Measurements from ENCODE around the gene CELSR1.

The CELSR1 gene
- long read RNA-seq, partial matches to known transcripts = 1 of 6 reads
- long read RNA-seq, other reads (novel, unspliced or antisense) = 5 of 6 reads

- Histone ChIP-seq H3K27ac (replicated peaks) (no peak within 1 kb of the TSS), H3K27me3 (ENCODE audit: insufficient read depth, poor library complexity, severe bottlenecking) (peaks cover 19% of the 10 kb centered on the region), H3K4me3 (replicated peaks; ENCODE audit: insufficient read depth, low read length) (peak within 1 kb of the TSS; percentile 38)
- TF ChIP-seq CTCF (IDR thresholded peaks at IDR 0.05; ENCODE audit: insufficient read depth, low read length) = no peak
- TF ChIP-seq POLR2AphosphoS5 (IDR thresholded peaks at IDR 0.05; ENCODE audit: low read depth) = no peak
- no peak for TF ChIP-seq SPI1 (IDR thresholded peaks at IDR 0.05; ENCODE audit: borderline replicate concordance, low read depth)
- TF ChIP-seq, protein P1, sequence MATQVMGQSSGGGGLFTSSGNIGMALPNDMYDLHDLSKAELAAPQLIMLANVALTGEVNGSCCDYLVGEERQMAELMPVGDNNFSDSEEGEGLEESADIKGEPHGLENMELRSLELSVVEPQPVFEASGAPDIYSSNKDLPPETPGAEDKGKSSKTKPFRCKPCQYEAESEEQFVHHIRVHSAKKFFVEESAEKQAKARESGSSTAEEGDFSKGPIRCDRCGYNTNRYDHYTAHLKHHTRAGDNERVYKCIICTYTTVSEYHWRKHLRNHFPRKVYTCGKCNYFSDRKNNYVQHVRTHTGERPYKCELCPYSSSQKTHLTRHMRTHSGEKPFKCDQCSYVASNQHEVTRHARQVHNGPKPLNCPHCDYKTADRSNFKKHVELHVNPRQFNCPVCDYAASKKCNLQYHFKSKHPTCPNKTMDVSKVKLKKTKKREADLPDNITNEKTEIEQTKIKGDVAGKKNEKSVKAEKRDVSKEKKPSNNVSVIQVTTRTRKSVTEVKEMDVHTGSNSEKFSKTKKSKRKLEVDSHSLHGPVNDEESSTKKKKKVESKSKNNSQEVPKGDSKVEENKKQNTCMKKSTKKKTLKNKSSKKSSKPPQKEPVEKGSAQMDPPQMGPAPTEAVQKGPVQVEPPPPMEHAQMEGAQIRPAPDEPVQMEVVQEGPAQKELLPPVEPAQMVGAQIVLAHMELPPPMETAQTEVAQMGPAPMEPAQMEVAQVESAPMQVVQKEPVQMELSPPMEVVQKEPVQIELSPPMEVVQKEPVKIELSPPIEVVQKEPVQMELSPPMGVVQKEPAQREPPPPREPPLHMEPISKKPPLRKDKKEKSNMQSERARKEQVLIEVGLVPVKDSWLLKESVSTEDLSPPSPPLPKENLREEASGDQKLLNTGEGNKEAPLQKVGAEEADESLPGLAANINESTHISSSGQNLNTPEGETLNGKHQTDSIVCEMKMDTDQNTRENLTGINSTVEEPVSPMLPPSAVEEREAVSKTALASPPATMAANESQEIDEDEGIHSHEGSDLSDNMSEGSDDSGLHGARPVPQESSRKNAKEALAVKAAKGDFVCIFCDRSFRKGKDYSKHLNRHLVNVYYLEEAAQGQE (IDR thresholded peaks at IDR 0.05; ENCODE audit: insufficient replicate concordance, low read depth) = no peak
- no peak for TF ChIP-seq GABPA (IDR thresholded peaks at IDR 0.05; ENCODE audit: low read depth)
- DNase-seq (ENCODE audit: low read depth in 1 of 2, low spot score in 1 of 2) = peak in 1 of 2 experiments; percentile 21
Measured at GRCh38 chr22:46537225-46537945, at the start of gene CELSR1. CELSR1 (minus strand) TSS chr22:46537620; CDS start chr22:46537170, 450 bp downstream.

- no peak for DNase-seq (ENCODE audit: low read depth in 1 of 2, low spot score in 1 of 2)
- no peak overlapping the region for H3K27ac ChIP-seq (replicated peaks)
- no peaks in the 10 kb centered on the region for H3K27me3 ChIP-seq (ENCODE audit: insufficient read depth, poor library complexity, severe bottlenecking)
- TF ChIP-seq, protein P1 (IDR thresholded peaks at IDR 0.05; ENCODE audit: insufficient replicate concordance, low read depth) = no peak
- TF ChIP-seq GABPA (IDR thresholded peaks at IDR 0.05; ENCODE audit: low read depth) (no peak), SPI1 (IDR thresholded peaks at IDR 0.05; ENCODE audit: borderline replicate concordance, low read depth) (no peak), POLR2AphosphoS5 (IDR thresholded peaks at IDR 0.05; ENCODE audit: low read depth) (no peak), CTCF (IDR thresholded peaks at IDR 0.05; ENCODE audit: insufficient read depth, low read length) (no peak)
- H3K4me3 ChIP-seq (replicated peaks; ENCODE audit: insufficient read depth, low read length) = no peak overlapping the region
Measured at GRCh38 chr22:46587061-46587460, 49.6 kb upstream of the CELSR1 start.

DNA sequence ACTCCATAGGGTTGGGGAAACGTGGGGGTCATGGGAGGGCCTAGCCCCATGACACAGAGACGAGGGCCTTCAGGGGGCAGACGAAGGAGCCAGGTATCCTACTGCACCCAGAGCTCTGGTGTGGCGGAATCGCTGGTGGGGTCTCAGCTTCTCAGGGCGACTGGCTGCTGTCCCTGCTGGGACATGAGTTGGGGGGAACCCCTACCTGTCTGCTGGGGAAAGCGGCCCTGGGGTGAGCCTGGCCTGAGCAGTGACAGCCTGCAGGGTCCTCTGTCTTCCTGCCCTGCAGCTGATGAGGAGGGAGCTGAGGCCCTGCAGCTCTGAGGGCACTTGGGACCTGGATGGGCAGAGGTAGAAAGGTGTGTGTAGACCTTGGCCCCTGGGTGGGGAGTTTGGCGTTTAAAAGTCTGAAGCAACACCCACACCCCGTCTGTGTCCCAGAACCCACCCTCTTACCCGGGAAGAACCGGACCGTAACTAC is 49.2 kb upstream of the CELSR1 start:
- H3K27ac ChIP-seq (replicated peaks) = no peak overlapping the region
- no peak overlapping the region for H3K4me3 ChIP-seq (replicated peaks; ENCODE audit: insufficient read depth, low read length)
- DNase-seq (ENCODE audit: low read depth in 1 of 2, low spot score in 1 of 2) = no peak
- no peaks in the 10 kb centered on the region for H3K27me3 ChIP-seq (ENCODE audit: insufficient read depth, poor library complexity, severe bottlenecking)
- TF ChIP-seq GABPA (IDR thresholded peaks at IDR 0.05; ENCODE audit: low read depth) (no peak), SPI1 (IDR thresholded peaks at IDR 0.05; ENCODE audit: borderline replicate concordance, low read depth) (no peak), CTCF (IDR thresholded peaks at IDR 0.05; ENCODE audit: insufficient read depth, low read length) (no peak), POLR2AphosphoS5 (IDR thresholded peaks at IDR 0.05; ENCODE audit: low read depth) (no peak)
- TF ChIP-seq, protein P1 (IDR thresholded peaks at IDR 0.05; ENCODE audit: insufficient replicate concordance, low read depth) = no peak
